ENCODE measurements around the gene TRIM23.
"Not testable (repeated sequence)": the region's sequence is repeated elsewhere in the genome, so short reads cannot be mapped to it uniquely, and the experiment has no call there.

TRIM23 gene

GRCh38 chr5:65612298-65612907 lies 11.7 kb downstream of the TRIM23 start:
- H3K4me3 Mint-ChIP-seq: no peak overlapping the region
- H3K9me3 Mint-ChIP-seq: no peaks in the 10 kb centered on the region
- H3K36me3 Mint-ChIP-seq (ENCODE audit: low read depth): peaks cover 66% of the 10 kb centered on the region
- no peaks in the 10 kb centered on the region for H3K4me1 Mint-ChIP-seq (ENCODE audit: low read depth)
- H3K27ac Mint-ChIP-seq: no peak overlapping the region
- no peaks in the 10 kb centered on the region for H3K27me3 Mint-ChIP-seq

- peaks cover 67% of the 10 kb centered on the region for H3K36me3 Mint-ChIP-seq (ENCODE audit: low read depth)
- no peaks in the 10 kb centered on the region for H3K27me3 Mint-ChIP-seq
- no peak overlapping the region for H3K4me3 Mint-ChIP-seq
- no peaks in the 10 kb centered on the region for H3K9me3 Mint-ChIP-seq
- H3K27ac Mint-ChIP-seq: no peak overlapping the region
- H3K4me1 Mint-ChIP-seq (ENCODE audit: low read depth): no peaks in the 10 kb centered on the region
Measured at GRCh38 chr5:65611524-65611923, 12.6 kb downstream of the TRIM23 start.

DNA sequence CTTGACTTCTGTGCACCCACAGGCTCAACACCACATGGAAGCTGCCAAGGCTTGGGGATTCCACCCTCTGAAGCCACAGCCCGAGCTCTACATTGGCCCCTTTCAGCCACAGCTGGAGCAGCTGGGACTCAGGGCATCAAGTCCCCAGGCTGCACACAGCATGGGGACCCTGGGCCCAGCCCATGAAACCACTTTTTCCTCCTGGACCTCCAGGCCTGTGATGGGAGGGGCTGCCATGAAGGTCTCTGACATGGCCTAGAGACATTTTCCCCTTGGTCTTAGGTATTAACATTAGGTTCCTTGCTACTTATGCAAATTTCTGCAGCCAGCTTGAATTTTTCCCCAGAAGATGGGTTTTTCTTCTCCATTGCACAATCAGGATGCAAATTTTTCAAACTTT lies 22.4 kb downstream of the TRIM23 start:
- H3K27ac Mint-ChIP-seq, H3K4me3 Mint-ChIP-seq, H3K27me3 Mint-ChIP-seq: not testable (repeated sequence)
- peaks cover 16% of the 10 kb centered on the region for H3K9me3 Mint-ChIP-seq
- H3K4me1 Mint-ChIP-seq (ENCODE audit: low read depth): peaks cover 11% of the 10 kb centered on the region
- H3K36me3 Mint-ChIP-seq (ENCODE audit: low read depth): peaks cover 71% of the 10 kb centered on the region

- peaks cover 33% of the 10 kb centered on the region for H3K36me3 Mint-ChIP-seq (ENCODE audit: low read depth)
- no peaks in the 10 kb centered on the region for H3K27me3 Mint-ChIP-seq
- H3K9me3 Mint-ChIP-seq: no peaks in the 10 kb centered on the region
- H3K4me3 Mint-ChIP-seq: no peak overlapping the region
- H3K4me1 Mint-ChIP-seq (ENCODE audit: low read depth): no peaks in the 10 kb centered on the region
- H3K27ac Mint-ChIP-seq: no peak overlapping the region
Measured at GRCh38 chr5:65588694-65589093, 35.4 kb downstream of the TRIM23 start.

DNA sequence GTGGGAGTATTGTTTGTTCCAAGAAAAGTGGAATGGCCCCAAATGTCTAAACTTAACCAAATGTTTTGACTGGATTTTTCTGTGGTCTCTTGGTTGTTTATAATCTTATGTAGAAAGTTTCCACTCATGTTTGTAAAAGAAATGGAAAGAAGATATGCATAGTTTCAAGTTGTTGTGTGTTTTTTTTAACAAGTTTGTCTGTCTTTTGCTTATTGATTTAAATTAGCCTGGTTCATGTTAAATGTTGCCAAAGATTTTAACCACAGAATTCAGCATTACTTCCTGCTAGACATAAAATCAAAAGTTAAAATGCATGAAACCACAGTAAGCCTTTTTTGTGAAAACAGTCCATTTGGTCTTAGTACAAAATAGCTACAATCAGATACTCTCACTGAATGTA lies 47.0 kb downstream of the TRIM23 start:
- H3K9me3 Mint-ChIP-seq: no peaks in the 10 kb centered on the region

DNA sequence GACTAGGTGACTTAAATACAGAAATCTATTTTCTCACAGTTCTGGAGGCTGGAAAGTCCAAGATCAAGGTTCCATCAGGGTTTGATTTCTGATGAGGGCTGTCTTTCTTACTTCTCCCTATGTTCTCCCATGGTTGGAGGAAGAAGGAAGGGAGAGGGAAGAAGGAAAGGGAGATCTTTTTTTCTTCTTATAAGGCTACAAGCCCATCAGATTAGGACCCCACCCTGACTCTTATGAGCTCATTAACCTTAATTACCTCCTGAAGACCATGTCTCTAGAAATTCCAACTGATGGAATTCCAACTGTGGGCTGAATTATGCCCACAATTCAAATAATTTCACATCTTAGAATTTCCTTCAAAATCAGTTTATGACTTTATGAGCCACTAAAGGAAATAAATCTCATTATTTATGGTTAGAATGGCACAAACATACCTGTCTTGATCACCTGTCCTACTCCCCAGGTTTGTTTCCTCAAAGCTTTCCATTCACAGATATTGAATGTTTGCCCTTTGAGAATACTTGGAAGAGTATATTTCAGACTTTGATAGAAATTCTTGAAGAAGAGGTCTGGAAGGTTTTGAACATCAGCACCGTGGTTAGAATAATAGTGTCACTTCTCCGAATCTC lies 53.4 kb downstream of the TRIM23 start:
- H3K27ac Mint-ChIP-seq: peak overlapping the region; percentile 24
- no peaks in the 10 kb centered on the region for H3K9me3 Mint-ChIP-seq
- H3K4me3 Mint-ChIP-seq: no peak overlapping the region
- H3K4me1 Mint-ChIP-seq (ENCODE audit: low read depth): peaks cover 29% of the 10 kb centered on the region
- H3K36me3 Mint-ChIP-seq (ENCODE audit: low read depth): peaks cover 44% of the 10 kb centered on the region
- no peaks in the 10 kb centered on the region for H3K27me3 Mint-ChIP-seq

More for the DNA sequence above, 47.0 kb downstream of the TRIM23 start:
- H3K27me3 Mint-ChIP-seq: no peaks in the 10 kb centered on the region
- H3K36me3 Mint-ChIP-seq (ENCODE audit: low read depth): peaks cover 68% of the 10 kb centered on the region
- no peak overlapping the region for H3K4me3 Mint-ChIP-seq
- peak overlapping the region; percentile 8 for H3K27ac Mint-ChIP-seq
- H3K4me1 Mint-ChIP-seq (ENCODE audit: low read depth): peaks cover 22% of the 10 kb centered on the region

GRCh38 chr5:65566505-65566904 lies 57.6 kb downstream of the TRIM23 start:
- H3K27ac Mint-ChIP-seq: peak overlapping the region; percentile 56
- no peaks in the 10 kb centered on the region for H3K9me3 Mint-ChIP-seq
- H3K27me3 Mint-ChIP-seq: no peaks in the 10 kb centered on the region
- H3K4me3 Mint-ChIP-seq: peak overlapping the region; percentile 17
- H3K4me1 Mint-ChIP-seq (ENCODE audit: low read depth): peaks cover 44% of the 10 kb centered on the region
- H3K36me3 Mint-ChIP-seq (ENCODE audit: low read depth): peaks cover 18% of the 10 kb centered on the region

GRCh38 chr5:65563777-65564176 lies 60.4 kb downstream of the TRIM23 start:
- Mint-ChIP-seq H3K4me1 (ENCODE audit: low read depth) (peaks cover 49% of the 10 kb centered on the region), H3K4me3 (peak overlapping the region; percentile 91), H3K27ac (peak overlapping the region; percentile 95), H3K36me3 (ENCODE audit: low read depth) (peaks cover 30% of the 10 kb centered on the region), H3K9me3 (no peaks in the 10 kb centered on the region), H3K27me3 (no peaks in the 10 kb centered on the region)

- Mint-ChIP-seq H3K27me3 (no peaks in the 10 kb centered on the region), H3K4me3 (peak within 1 kb of the TSS; percentile 91), H3K27ac (peak within 1 kb of the TSS; percentile 95), H3K4me1 (ENCODE audit: low read depth) (peaks cover 46% of the 10 kb centered on the region), H3K36me3 (ENCODE audit: low read depth) (peaks cover 38% of the 10 kb centered on the region), H3K9me3 (no peaks in the 10 kb centered on the region)
Measured at GRCh38 chr5:65562731-65563701, 61.1 kb downstream of the TRIM23 start, which contains the start of the genes CENPK and PPWD1. TSS of gene CENPK (minus strand) at chr5:65563168. CDS start at chr5:65554907, 8,261 bp downstream. TSS of gene PPWD1 (plus strand) at chr5:65563296. CDS start at chr5:65563311, 15 bp downstream.

DNA sequence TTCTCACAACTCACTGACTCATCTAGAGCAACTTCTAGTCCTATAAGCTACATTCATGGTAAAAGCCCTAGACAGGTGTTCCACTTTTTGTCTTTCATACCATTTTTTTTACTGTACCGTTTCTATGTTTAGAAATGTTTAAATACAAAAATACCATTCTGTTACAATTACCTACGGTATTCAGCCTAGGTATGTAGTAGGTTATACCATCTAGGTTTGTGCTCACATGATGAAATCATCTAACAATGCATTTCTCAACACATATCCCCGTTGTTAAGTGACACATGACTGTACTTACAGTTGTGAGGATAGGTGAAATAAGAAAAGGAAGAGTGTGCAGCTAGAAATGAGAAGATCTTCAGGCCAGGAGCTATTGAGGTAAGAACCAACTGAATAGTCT lies 67.4 kb downstream of the TRIM23 start:
- Mint-ChIP-seq H3K4me3 (no peak overlapping the region), H3K36me3 (ENCODE audit: low read depth) (peaks cover 76% of the 10 kb centered on the region), H3K9me3 (no peaks in the 10 kb centered on the region), H3K27ac (no peak overlapping the region), H3K27me3 (no peaks in the 10 kb centered on the region), H3K4me1 (ENCODE audit: low read depth) (peaks cover 7% of the 10 kb centered on the region)

DNA sequence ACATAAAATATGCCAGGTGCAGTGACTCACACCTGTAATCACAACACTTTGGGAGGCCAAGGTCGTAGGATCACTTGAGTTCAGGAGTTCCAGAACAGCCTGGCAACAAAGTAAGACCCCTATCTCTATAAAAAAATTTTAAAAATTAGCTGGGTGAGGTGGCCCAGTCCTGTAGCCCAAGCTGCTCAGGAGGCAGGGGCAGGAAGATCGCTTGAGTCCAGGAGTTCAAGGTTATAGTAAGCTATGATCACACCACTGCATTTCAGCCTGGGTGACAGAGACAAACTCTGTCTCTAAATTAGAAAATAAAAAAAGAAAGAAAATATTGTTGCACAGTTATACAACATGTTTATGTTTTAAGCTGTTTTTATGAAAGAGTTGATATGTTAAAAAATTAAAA lies 68.0 kb downstream of the TRIM23 start:
- Mint-ChIP-seq H3K9me3 (no peaks in the 10 kb centered on the region), H3K27me3 (no peaks in the 10 kb centered on the region), H3K27ac (no peak overlapping the region), H3K36me3 (ENCODE audit: low read depth) (peaks cover 76% of the 10 kb centered on the region), H3K4me3 (no peak overlapping the region), H3K4me1 (ENCODE audit: low read depth) (peaks cover 2% of the 10 kb centered on the region)

- no peaks in the 10 kb centered on the region for H3K9me3 Mint-ChIP-seq
- H3K4me3 Mint-ChIP-seq: no peak overlapping the region
- no peaks in the 10 kb centered on the region for H3K27me3 Mint-ChIP-seq
- H3K27ac Mint-ChIP-seq: no peak overlapping the region
- no peaks in the 10 kb centered on the region for H3K4me1 Mint-ChIP-seq (ENCODE audit: low read depth)
- H3K36me3 Mint-ChIP-seq (ENCODE audit: low read depth): peaks cover 81% of the 10 kb centered on the region
Measured at GRCh38 chr5:65555287-65555686, 68.8 kb downstream of the TRIM23 start.

- Mint-ChIP-seq H3K4me1 (ENCODE audit: low read depth) (no peaks in the 10 kb centered on the region), H3K27me3 (no peaks in the 10 kb centered on the region), H3K4me3 (no peak overlapping the region), H3K9me3 (no peaks in the 10 kb centered on the region), H3K36me3 (ENCODE audit: low read depth) (peaks cover 83% of the 10 kb centered on the region), H3K27ac (no peak overlapping the region)
Measured at GRCh38 chr5:65553941-65554340, 70.2 kb downstream of the TRIM23 start.

DNA sequence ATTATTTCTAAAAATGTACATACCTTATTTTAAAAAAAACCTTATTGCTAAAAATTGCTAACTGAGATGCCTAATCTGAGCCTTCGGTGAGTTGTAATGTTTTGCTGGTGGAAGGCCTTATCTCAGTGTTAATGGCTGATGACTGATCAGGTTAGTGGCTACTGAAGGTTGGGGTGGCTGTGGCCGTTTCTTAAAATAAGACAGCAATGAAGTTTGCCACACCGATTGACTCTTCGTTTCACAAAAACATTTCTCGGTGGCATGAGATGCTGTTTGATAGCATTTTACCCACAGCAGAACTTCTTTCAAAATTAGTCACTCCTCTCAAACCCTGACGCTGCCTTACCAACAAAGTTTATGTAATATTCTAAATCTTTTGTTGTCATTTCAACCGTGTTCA lies 75.9 kb downstream of the TRIM23 start:
- Mint-ChIP-seq H3K27me3 (no peaks in the 10 kb centered on the region), H3K36me3 (ENCODE audit: low read depth) (peaks cover 89% of the 10 kb centered on the region), H3K4me1 (ENCODE audit: low read depth) (no peaks in the 10 kb centered on the region), H3K9me3 (no peaks in the 10 kb centered on the region), H3K4me3 (no peak overlapping the region), H3K27ac (no peak overlapping the region)

- Mint-ChIP-seq H3K4me3 (no peak overlapping the region), H3K27me3 (no peaks in the 10 kb centered on the region), H3K36me3 (ENCODE audit: low read depth) (peaks cover 94% of the 10 kb centered on the region), H3K4me1 (ENCODE audit: low read depth) (no peaks in the 10 kb centered on the region), H3K27ac (no peak overlapping the region), H3K9me3 (no peaks in the 10 kb centered on the region)
Measured at GRCh38 chr5:65546141-65546540, 78.0 kb downstream of the TRIM23 start.

All from stimulated activated naive CD8-positive, alpha-beta T cell treated with anti-CD3 and anti-CD28 coated beads, Interleukin-15, Interleukin-2, amounts not matched to agents 100 ng/mL and 50 ng/mL, for 24 hours (primary cell).